CD4-positive, alpha-beta T cell treated with Interleukin-15 for 1 hour (primary cell): ENCODE results near the gene REC114.
"Not testable (repeated sequence)": the region's sequence is repeated elsewhere in the genome, so short reads cannot be mapped to it uniquely, and the experiment has no call there.

Source experiments
- DNase-seq: peaks from one replicate; pipeline ENCODE4 v3.0.0-alpha.2; 2020

Gene REC114

DNA sequence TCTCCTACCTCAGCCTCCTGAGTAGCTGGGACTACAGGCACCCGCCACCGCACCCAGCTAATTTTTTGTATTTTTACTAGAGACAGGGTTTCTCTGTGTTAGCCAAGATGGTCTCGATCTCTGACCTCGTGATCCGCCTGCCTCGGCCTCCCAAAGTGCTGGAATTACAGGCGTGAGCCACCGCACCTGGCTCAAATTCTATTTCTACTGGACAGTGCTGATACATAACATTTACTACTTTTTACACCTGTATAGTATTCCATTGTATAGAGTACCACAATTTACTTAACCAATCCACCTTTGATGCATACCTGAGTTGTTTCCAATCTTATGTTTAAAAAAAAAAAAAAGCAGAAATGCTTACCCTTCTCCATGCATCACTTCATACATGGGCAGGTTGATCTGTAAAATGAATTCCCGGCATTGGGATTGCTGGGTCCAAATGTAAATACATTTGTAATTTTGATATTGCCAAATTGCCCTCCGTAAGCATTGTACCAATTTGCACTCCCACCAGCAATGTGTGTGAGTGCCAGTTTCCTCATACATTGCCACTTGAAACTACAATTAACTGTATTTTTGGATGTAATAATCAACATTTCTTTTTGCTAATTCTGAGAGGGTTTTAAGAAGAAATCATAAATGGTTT lies 95.7 kb downstream of the REC114 start:
- no peak for DNase-seq

DNA sequence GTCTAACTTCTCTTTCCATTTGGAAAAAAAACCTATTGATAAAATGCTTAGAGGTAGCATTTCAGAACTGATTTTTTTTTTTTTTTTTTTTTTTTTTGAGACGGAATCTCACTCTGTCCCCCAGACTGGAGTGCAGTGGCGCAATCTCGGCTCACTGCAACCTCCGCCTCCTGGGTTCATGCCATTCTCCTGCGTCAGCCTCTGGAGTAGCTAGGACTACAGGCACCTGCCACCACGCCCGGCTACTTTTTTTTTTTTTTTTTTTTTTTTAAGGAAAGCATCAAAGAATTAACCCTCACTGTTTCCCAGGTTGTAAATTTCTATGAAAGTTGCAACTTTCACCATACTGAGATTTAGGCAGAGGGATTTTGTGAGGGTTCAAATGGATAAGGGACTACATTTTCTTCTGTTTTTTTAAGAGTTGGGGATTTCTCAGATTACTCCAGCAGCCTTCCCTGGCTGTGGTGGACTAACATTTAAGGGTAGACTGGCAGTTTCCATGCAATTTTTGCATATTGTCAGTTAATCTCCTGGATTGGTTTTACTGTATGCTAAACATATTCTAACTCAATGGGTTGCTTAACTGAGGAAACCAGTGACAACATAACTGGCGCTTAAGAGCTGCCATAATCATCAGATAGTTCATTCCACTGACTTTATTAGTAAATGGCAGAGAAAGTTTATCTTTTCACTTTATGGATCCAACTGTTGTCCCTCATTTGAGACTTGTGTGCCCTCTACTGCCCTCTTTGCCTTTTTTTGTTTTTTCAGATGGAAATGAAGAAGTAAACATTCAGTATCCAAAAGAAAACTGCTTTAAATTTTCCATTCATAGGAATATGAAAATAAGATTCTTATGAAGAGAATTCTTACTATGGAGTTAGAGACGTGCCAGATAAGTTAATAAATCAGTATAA lies 96.5 kb downstream of the REC114 start:
- no peak for DNase-seq

DNA sequence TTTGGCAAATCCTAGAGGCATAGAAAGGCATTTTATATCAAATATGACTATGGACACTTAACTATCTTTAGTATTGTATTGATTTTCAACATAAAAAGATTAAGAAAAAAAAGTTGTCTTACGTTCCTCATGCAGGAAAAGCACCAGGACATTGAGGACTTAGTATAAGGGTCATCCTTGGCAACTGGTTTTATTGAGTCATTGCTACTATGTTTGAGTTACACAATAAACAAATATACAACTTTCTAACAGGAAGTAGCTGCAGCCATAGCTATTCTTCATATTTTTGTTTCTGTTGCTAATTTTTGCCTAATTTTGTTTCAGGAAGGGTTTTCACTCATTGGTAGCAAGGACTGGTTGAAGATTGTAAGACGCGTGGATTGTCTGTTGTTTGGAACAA lies 97.2 kb downstream of the REC114 start:
- DNase-seq = no peak

DNA sequence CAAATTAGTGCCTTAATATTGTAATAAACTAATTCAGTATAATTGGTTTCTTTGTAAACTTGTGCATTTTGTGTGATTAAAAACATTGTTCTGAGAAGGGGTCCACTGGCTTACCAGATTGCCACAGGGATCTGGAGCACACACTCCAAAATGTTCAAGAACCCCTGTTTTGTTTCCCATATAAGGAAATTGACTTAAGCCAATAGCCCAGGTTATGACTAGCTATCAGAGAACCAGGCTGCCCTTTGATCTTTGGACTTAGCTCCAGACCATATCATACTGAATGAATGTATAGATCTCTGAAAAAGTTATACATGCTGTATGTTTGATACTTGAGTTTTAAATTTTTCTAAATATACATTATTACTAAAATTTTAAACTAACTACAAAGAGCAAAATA lies 98.5 kb downstream of the REC114 start:
- no peak for DNase-seq

DNA sequence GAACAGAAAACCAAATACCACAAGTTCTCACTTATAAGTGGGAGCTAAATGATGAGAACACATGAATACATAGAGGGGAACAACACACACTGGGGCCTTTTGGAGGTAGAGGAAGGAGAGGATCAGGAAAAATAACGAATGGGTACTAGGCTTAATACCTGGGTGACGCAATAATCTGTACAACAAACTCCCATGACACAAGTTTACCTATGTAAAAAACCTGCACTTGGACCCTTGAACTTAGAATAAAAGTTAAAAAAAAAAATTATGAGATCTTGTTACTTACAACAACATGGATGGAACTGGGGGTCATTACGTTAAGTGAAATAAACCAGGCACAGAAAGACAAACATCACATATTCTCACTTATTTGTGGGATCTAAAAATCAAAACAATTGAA lies 106.0 kb downstream of the REC114 start:
- DNase-seq = not testable (repeated sequence)

DNA sequence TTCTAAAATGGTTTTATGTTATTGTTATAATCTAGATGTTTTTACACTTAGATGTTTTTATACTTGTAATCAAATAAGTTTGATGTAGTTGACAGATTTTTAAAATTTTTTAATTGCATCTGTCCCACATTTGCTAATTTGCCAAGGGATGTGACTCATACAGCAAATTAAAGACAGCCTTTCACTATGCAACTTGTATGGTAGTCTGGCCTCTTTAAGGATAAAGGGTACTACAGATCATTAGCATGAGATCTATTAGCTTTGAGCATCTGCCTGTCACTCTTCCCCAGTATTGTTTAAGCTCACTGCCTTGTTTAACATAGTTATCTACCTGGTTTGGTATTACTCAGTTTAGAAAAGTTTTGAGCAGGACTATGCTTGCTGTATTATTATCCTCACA lies 107.2 kb downstream of the REC114 start:
- DNase-seq = no peak

DNA sequence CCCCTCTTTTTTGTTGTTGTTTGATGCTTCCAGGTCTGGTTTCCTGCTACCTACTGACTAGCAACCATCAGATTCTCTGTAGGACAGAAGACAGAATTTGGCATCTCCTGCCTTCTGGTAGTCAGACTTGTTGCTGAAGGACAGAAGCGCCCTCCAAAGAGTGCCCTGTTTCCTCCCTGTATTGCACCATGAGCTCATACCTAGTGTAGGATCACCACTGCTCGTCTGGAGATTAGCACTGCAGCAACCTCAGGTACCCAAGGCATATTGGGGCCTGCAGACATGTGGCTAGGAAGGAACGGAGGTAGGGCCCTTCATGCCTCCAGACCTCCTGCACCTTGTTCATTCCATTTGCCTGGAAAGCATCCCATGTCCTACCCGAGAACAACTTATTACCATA lies 112.1 kb downstream of the REC114 start:
- no peak for DNase-seq

DNA sequence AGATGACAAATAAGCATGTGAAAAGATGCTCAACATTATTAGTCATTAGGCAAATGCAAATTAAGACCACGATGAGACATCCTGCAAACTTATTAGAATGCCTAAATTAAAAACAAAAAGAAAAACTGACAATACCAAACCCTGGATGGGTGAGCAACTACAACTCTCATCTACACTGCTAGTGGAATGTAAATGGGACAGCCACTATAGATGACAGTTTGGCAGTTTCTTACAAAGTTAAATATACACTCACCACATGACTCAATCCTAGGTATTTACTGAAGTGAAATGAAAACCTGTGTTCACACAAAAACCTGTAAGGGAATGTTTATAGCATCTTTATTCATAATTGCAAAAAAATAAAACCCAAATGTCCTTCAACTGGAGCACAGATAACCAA lies 115.6 kb downstream of the REC114 start:
- no peak for DNase-seq

DNA sequence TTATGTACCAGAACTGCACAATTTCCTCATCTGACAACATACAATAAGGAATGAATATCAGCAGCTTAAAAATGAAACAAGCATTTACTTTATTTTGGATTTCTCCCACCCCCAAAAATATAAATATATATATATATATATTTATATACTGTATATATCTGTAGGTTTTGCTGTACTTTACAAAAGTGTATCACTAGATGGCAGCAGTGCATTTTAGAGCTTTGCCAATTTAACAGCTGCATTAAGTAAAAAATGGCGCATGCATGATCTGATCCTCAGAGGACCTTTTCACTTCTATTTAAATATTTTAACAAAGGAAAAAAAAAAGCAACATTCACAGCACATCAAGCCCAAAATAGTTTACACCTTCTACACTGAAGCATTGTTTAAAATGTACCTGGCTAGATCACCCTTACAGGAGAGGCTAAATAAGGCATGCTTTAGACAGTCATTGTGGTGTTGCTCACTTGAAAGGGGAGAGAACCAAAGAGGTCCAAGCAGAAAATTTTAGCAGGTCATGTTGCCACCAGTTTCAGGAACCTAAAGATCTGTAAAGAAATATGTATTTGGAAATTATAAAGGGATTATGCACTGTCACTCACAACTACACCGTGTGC lies 117.6 kb downstream of the REC114 start:
- DNase-seq = no peak

DNA sequence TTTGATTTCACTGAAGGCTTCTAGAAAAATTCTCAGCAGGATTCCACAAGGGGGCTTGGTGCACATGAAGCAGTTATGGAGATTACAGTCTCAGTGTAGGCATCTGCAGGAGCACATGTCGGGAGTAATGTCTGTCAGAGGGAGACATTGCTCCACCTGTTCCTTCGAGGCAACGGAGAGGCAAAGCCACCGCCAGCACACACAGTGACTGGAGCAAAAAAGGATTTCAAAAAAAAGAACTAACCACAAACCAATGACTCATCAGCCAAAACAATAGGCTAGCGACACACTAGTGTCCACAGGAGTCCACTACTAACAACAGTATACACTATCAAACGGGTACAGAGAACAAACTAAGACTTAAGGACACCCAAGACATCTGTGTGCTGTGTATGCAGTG lies 121.3 kb downstream of the REC114 start:
- no peak for DNase-seq

DNA sequence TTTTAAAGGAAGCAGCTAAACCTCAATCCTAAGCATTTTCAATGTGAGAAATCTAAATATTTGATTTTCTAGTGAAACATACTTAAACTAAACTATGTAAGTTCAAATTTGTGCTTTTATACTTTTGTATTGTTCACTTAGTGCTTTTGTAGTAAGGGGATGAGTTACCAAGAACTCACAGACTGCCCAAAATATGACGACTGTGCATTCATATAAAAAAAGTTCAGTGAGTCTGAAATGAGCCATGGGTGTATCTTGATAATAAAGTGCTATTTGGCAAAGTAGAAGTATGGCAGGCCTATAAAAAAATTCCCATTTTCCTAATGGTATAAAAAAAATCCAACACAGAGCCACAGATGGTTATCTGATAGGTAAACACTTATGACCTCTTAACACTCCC lies 124.1 kb downstream of the REC114 start:
- DNase-seq = no peak

DNA sequence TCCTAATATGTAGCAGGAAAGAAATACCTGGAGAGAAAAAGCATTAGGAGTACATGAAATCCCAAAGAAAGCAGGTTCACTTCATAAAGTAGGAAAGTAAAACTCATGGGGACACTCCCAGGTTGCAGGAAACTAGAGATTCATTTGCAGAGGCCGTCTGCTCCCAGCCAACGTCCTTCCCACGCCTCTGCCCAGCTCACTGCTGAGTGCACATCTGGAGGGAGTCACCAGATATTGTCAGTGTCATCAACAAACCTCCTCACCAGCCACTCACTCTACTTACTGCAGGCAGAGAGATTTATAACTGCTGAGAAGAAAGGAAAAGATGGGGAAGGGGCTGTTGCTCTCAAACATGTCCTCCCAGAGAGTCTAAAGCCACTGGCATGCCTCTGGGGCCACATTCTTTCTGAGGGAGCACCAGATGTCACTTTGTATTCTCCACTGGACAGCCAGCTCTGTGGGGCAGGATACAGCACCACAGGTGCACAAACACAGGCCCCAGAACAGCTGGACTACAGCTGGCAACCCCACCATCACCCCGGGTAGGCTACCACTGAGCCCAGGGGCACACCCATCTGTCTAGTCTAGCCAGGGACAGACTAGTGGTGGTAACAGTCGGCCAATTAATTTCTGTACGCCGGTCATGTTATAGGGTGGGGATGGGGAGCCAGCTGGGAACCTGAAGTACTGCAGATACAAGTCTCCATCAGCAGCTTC lies 125.8 kb downstream of the REC114 start:
- no peak for DNase-seq

DNA sequence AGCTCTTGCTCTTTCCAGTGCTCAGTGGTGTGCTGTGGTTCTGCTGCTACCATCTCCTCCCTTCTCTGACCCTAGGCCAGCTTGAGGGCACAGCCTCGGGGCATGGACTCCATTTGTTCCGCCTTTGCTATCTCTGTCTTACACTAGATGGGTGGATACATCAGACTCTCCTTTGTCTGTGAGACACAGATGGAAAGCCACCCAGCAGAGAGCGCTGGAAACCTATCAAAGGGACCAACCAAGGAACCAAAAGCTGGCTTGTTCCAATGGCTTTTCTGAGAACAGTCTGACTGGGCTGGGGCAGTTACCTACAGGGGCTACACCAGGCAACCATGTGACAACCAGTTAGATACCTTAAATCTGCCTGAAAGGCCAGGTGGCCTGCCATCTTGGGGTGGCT lies 126.4 kb downstream of the REC114 start:
- DNase-seq = no peak

DNA sequence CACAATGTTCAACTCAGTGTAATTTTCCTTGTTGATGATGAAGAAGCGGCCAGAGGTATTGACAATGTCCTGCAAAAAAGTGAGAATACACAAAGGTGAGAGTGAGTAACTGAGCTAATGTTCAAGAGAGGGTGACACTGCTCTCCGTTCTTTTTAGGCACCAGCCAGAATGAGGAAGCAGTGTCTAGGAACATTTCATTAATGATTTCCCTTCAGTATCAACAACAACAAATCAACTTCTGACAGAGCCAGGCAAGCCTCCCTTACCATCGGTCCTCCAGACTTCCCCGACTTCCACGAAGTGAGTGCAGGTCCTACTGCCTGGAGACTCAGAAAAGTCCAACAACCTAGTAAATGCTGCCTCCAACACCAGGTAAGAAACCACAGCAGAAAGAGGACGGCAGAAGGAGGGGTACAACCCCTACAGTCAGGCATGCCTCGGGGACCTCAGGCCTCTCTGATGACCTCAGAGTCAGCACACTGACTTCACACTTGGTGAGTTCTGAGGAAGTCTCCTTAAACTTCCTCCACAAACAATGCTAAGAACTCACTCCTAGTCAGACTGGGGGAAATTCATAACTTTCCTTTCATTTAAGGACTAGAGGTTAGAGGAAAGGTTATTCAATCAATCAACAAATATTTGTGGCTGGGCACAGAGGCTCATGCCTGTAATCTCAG lies 127.5 kb downstream of the REC114 start:
- no peak for DNase-seq

DNA sequence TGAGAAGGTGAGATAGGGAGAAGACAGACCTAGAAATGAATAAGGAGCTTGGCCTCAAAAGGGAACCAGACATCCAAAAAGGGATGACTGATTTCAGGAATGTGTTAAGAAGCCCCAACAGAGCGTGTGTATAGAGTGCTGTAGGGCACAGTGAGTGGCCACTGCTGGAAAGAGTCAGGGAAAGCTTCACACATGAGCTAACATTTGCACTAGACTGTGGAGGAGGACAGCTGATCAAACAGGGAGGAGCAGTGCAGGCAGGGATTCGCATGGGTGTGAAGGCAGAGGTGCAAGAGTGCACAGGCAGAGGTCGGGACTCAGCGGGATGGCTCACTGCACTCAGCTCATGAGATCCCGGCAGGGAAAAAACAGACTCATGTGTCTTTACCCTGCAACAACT lies 128.4 kb downstream of the REC114 start:
- no peak for DNase-seq

DNA sequence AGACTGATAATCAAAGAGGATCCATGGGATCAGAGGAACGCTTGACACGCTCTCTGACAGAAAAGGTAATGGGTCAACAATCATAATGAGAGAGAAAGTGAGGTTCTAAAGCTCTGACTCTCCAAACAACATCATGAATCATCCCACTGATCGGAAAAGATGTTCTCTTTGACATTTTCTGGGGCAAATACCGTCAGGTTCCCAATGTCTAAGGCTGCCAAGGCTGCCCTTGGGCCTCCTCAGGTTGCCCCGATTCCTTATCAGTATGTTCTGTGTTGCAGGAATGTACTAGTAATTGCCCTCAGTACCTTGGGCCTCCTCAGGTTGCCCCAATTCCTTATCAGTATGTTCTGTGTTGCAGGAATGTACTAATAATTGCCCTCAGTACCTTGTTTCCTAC lies 129.3 kb downstream of the REC114 start:
- DNase-seq = no peak

DNA sequence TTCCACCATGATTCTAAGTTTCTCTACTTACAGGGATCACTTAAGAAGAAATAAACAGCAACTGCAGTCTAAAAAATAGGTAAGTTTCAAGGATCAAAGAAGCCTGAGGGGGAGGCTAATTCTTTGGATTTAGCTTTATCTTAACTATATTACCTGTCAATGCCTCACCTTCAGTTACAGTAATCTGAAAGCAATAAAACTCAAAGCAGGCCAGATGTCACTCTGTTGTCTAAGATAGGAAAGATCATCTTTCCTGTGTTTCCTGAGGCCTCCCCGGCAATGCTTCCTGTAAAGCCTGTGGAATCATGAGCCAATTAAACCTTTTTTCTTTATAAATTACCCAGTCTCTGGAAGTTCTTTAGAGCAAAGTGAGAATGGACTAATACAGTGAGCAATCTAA lies 130.1 kb downstream of the REC114 start:
- DNase-seq = no peak

DNA sequence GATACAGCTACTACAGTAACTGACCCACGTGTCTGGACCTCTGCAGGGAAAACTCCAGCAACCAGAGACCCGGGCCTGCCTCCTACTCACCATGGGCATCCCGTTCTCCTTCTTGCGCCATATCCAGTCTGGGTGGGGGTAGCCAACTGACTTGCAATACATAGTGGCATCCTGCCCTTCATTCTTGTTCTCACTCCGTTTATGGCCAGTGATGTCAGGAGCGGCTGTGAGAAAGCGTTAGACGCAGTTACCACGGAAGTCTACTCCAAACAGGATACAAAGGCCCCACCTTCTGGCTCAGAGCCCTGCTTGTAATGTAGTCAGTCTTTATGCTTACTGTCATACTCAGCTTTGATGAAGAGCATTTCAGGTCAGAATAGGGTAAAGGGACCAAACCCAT lies 130.6 kb downstream of the REC114 start:
- DNase-seq = no peak

DNA sequence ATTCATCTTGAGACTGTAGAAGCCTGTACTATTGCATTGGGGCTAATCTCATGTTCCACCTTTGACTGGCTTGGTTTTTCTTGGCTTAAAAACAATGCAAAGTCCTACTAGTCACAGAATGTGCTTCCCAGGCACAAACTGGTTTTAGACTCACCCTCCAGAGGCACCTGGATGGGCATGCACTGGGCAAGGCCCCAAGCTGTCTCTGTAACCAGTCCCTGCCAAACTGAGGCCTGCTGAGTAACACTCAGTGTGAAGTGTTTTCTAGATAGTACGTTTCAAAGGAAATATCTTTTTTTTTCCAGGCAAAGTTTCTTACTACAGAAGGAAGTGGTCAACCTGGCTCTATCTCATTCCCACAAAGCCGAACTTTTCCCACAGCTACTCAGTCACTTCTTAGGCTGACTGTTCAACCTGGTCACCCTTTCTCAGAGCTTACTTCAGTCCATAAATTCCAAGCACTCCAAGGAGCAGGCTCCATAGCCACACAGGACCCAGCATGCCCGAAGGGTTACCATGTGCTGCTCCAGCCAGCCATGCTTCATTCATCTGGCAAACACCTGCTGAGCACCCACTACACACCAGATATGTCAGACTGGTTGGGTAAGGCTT lies 132.8 kb downstream of the REC114 start:
- no peak for DNase-seq

DNA sequence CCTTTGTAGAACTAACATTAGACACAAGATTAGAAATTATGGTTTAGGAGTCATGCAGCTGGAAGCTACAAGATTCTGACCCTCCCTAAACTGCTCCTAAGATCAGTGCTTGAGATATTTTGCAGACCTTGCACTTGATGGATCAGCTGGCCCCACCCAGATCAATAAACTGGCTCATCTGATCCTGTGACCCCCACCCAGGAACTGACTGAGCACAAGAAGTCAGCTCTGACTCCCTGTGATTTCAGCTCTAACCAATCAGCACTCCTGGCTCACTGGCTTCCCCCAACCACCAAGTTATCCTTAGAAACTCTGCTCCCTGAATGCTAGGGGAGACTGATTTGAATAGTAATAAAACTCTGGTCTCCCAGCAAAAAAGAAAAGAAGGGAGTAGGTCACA lies 134.6 kb downstream of the REC114 start:
- not testable (repeated sequence) for DNase-seq

DNA sequence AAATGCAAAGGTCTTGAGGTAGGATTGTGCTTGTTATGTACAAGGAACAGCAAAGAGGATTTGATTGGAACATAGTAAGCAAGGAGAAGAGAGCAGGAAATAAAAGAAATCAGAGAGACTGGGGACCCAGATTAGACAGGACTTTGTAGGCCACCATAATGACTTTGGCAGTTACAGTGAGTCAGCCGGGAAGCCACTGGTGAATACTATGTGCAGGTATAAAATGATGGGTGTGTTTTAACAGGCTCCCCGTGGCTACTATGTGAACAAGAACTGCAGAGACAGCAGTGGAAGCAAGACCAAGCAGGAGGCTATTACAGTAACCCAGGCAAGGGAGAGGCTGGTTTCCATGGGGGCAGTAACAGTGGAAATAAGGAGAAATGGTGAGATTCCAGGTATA lies 135.1 kb downstream of the REC114 start:
- no peak for DNase-seq

DNA sequence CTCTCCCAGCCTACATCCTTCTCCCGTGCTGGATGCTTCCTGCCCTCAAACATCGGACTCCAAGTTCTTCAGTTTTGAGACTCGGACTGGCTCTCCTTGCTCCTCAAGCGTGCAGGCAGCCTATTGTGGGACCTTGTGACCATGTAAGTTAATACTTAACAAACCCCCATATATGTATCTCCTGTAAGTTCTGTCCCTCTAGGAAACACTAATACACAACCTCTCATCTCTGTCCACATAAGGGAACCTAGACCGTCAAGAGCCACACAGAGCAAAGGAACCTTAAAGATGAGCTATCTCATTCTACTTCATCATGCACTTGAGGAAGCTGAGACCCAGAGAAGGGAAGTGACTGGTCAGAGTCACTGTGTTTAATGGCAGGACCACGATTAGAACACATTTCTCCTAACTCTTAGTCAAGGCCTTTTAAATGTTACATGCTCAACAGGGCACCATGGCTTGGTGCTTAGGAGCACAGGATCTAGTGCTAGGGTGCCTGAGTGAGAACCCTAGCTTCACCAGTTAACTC lies 140.0 kb downstream of the REC114 start:
- no peak for DNase-seq
